H1 (cell line): ENCODE results near the gene ACSL3. TPM values are rescaled to one million over a fixed set of nuclear protein-coding genes. Genes with fewer than 3 reads are reported as not detected.

Experiments used
- CHD7 ChIP-seq: fragments of 300-600 bp; sonication (generic); IDR thresholded peaks from 2 replicates; pipeline ENCODE4 v1.7.1; 2012; ENCODE audit warnings: low read length, moderate library complexity, mild to moderate bottlenecking, inconsistent platforms; ENCODE audit not compliant: insufficient replicate concordance
- RNF2 ChIP-seq: fragments of 200-900, 300-1000 bp; sonication (generic); IDR thresholded peaks from 2 replicates; pipeline ENCODE4 v1.7.1; 2016; ENCODE audit warnings: borderline replicate concordance, low read depth, mild to moderate bottlenecking, antibody characterized with exemption, low read length; ENCODE audit not compliant: poor library complexity, severe bottlenecking; ENCODE audit errors: missing control alignments
- RXRA ChIP-seq: IDR thresholded peaks from 2 replicates; pipeline ENCODE4 v1.6.1; 2011; ENCODE audit warnings: low read depth, mild to moderate bottlenecking, low read length, moderate library complexity; ENCODE audit not compliant: insufficient read depth
- SIX5 ChIP-seq: IDR thresholded peaks from 2 replicates; pipeline ENCODE4 v1.6.1; 2011; ENCODE audit warnings: mild to moderate bottlenecking, low read depth, low read length
- SUZ12 ChIP-seq: fragments of 200-600 bp; sonication (generic); IDR thresholded peaks from 2 replicates; pipeline ENCODE4 v1.6.1; 2012; ENCODE audit warnings: mild to moderate bottlenecking, inconsistent platforms, low read length, moderate library complexity, mixed read lengths
- YY1 ChIP-seq: IDR thresholded peaks from 2 replicates; pipeline ENCODE4 v1.6.1; 2011; ENCODE audit warnings: low read depth, mild to moderate bottlenecking, low read length
- polyA plus RNA-seq, 7 experiments: library from polyadenylated mRNA; depleted of rRNA in 3 of 7; stranded (reverse) in 5 of 7; unstranded in 2 of 7; fragments of >200 nt in 5 of 7; fragments of 200-250 nt in 2 of 7; gene quantifications; 1 replicate in 5 of 7; 2 replicates in 1 of 7; 4 replicates in 1 of 7; pipeline versions ENCODE4 v1.2.1 to v1.2.3, GENCODE V29; 2011 to 2013; ENCODE audit warnings: missing spikeins in 2 of 7, mixed read lengths in 2 of 7
- total RNA-seq: library from RNA; stranded (reverse); fragmentation: NEBNext Ultra II Directional; extraction: Animal tissue kit (Norgen Biotek cat#: 25700); gene quantifications from 2 replicates; pipeline ENCODE4 v1.2.1, GENCODE V29; 2021

Gene ACSL3
- total and polyA plus RNA-seq, 2 of the 8 experiments (the other 6 are each of a cell fraction or from before 2014, with no cell fraction given): 37.5 to 98.1 TPM

GRCh38 chr2:222955008-222955407 is 94.2 kb downstream of the ACSL3 start (continued):
- TF ChIP-seq RXRA: no peak
- TF ChIP-seq YY1: no peak
- no peak for TF ChIP-seq CHD7
- no peak for TF ChIP-seq RNF2
- no peak for TF ChIP-seq SIX5
- TF ChIP-seq SUZ12: no peak
